GM18508 (cell line): ENCODE results near the gene GDAP2.

ENCODE experiments used
- ATAC-seq: cut with Tn5 transposase; IDR thresholded peaks from one replicate; pipeline ENCODE4 v1.9.1; 2021; ENCODE audit warnings: moderate number of reproducible peaks; ENCODE audit not compliant: insufficient read depth, unreplicated experiment

Gene GDAP2

DNA sequence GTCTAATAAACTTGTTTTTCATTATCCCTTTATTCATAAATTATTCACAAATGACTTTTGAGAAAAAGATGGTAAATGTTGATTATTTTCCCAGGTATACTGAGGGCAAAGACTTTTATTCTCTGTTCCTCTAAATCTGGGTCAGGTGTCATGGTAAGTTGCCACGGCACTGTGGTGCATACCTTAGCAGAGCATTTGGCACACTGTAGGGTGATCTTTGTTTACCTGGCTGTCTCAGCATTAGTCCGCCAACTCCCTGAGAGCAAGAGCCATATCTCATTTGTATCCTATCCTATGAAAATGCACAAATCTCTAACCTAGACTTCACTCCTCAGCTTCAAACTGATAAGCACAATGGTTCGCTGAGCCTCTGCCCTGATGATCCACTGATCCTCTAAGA lies 24.9 kb downstream of the GDAP2 start:
- no peak for ATAC-seq

DNA sequence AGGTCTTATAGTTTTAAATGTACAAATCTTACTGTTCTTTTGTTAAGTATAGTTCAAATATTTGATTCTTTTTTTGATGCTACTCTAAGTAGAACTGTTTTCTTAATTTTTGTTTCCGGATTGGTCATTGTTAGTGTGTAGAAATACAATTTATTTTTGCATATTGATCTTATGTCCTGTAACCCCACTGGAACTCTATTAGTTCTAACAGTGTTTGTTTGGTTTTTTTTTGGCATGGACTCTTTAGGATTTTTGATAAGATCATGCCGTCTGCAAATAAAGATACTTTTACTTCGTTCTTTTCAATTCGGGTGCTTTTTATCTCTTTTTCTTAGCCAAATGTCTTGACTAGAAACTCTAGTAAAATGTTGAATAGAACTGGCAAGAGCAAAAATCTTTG lies 26.5 kb downstream of the GDAP2 start:
- ATAC-seq = no peak

DNA sequence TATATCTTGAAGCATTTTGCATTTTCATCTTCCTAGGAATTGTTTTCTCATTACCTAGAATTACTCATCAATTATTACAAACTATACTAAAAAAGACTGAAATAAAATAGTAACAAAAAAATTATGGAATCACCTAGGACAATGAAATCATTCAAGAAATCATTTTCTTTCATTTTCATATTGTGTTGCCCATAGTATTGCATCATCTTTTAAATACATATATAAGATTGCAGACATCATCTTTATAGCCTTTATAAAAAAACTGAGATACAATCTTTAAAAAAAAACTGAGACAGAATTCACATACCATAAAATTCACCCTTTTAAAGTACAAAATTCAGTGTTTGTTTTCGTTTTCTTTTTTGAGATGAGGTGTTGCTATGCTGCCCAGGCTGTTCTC lies 29.6 kb downstream of the GDAP2 start:
- ATAC-seq = no peak

DNA sequence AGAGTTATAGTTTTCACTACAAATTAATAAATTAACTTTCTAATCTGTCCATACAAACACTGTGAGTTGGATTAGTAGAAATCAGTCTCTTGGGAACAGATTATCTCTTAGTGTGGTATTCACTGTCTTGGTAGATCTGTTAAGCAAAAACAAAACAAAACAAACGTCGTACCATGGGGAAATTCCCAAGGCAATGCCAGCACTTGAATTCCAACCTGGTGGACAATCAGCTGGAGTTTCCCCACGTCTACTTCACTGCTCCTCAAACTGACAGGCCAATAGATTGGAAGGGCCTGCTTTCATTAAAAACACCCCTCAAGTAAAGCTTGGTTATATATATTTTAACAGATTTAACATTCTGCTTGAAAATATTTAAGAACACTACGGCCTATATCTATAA lies 31.9 kb downstream of the GDAP2 start:
- no peak for ATAC-seq

DNA sequence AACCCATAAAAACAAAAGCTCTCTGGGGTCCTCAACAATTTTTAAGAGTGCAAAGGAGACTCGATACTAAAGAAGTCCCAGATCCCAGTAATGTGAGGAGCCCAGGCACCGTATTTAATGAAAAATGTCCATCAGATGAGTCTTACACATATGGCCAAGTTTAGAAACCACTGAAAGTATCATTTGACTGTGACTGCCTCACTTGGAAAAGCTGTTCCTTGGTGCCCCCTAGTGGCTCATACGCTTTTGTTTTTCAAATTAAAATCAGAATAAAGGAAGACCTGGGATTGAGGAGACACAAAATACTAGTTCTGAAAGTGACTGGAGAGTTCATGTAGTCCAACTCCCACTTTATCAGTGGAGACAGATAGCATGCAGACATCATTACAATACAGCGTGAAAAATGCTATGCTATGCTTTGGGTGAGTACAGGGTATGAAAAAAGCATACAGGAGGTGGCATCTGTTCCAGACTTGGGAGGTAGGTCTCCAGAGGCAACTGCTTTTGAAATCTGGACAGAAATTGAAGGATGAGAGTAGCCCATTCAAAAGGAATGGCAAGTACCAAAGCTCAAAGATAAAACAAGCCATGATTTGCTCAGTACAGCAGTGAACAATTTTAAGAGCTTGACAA lies 33.8 kb downstream of the GDAP2 start:
- ATAC-seq = peak; percentile 86

DNA sequence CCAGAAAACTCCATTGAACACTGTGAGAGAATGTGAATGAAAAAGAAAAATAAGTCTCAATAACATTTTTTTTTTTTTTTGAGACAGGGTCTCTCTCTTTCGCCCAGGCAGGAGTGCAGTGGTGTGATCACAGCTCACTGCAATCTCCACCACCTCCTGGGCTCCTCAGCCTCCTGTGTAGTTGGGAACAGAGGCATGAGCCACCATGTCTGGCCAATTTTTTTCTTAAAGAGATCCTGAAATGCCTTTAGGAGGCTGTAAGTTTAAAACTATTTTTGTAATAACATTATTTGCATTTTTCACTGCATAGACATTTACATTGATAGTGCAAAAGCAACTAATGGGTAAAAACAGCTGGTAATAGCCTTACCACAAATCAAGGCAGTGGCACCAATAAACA lies 35.3 kb downstream of the GDAP2 start:
- ATAC-seq = no peak

DNA sequence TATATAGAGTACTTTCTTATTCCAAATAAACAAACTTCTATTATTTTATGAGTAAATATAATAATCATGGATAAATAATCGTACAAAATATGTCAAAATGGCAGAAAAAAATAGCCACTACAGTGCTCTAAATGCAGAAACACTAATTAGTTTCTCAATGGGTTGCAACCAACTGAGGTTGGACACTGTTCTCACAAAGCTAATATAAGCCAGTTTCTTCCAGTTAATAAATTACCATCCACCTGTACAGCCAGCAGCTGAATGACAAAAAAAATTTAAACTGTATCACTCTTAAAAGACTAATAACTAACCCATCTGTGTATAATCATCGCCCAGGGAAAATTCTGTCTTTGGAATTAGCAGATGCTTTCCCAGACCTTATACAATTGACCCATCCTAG lies 36.9 kb downstream of the GDAP2 start:
- no peak for ATAC-seq

DNA sequence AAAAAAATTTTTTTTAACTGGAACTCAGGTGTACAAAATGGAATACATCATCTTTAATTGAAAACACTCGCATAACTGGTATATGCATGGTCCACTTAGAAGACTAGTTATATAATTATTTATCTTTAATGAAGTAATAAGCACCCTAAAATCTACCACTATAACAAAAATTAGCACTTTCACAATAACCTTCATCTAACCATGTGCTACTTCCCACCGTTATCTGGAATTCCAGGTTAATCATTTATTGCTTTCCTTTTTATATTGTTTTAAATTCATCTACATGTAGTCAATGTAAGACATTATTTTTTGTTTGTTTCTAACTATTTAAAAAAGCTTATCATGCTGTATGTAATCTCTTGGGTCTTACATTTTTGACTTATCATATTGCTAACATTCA lies 39.0 kb downstream of the GDAP2 start:
- no peak for ATAC-seq

DNA sequence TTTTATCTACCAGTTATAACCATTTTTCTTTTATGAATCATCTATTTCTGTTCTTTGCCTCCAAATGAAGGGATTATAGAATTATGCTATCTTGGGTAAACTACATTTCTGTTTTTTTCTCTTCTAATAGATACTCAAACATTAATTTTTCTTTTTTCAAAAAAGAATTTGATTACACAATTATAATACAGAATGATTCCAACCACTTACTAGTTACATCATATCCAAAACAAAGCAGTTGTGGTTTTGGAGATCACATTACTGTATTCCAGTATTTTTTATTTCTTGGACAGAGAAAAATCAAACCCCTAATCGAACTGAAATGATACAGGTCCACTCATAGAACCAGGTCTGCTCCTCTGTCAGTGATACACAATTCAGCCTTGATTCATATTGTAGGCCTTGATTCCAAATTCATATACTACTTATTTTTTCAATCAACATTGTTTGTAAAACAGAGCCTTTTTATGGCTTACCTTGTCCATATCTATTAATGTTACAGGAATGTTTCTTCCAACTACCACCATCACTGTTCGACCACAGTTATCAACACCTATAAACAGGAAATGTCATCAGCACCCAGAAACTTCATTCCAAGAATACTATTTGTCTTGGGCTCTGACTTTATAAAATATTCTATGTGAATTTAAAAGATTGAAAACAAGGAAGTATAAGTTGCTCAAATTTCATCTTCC lies 43.2 kb downstream of the GDAP2 start:
- no peak for ATAC-seq

DNA sequence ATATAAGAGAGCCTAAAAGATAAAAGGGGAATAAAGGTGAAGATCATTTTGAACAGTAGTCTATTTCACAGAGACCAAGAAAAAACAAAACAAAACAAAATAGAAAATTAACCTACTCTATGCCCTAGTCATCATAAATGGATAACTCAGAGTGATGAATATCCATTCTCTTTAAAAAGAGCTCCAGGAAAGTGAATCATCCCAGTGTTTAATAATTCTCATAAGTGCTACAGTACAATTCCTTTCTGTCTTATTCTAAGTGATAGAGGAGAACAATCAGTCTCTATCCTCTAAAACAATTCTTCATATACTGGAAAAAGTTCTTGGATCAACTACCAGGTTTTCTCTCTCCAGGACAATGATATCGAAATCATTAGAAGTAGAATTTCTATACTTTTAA lies 45.8 kb downstream of the GDAP2 start:
- no peak for ATAC-seq

DNA sequence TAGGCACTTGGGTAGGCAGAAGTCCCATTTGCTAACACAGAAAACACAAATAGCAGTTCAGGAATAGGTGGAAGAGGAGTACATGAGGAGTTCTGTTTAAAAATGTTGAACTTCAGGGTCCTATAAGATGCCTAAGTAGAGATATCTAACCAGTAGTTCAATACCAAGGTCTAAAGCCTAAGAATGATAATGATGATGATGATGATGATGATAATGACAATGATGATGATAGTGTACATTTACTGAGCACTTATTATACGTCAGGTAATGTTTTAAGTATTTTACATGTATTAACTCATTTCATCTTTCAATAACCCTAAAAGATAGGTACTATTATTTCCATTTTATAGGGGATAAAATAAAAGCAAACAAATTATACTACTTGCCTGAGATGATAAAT lies 50.1 kb downstream of the GDAP2 start:
- no peak for ATAC-seq

DNA sequence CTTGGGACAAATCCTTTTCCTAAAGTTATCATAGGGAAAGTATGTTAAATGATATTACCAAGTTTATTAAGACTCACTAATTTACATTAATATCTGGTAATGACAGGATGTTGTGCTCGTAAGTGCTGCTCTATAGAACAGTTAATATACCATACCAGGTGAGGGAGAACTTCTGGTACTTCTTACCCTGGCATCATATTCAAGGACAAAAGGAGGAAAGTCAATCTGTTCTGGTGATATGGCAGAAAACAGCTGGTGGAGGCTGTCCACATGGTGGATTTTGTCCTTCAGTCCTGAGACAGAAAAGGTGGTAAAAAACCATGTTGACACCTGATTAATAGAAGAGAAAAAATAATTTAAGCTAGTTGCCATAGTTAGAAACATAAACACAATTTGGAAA lies 51.6 kb downstream of the GDAP2 start:
- ATAC-seq = no peak

DNA sequence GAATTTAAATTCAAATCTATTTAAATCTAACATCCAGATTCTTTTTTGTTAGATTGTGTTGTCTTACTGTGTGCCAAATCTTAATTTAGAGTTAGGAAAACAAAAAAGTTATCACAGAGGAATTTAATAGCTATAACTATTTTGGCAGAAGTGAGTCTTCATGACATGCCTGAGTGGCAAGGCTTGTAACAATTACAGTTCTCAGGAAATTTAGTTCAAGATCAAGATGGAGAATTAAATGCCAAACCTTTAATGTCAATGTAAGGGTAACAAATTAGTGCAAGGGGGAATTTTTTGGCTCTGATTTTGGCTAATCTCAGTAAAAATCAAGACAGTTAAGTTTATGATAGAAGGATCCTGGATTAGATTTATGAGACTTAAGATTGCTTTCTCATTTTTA lies 58.4 kb downstream of the GDAP2 start:
- no peak for ATAC-seq

DNA sequence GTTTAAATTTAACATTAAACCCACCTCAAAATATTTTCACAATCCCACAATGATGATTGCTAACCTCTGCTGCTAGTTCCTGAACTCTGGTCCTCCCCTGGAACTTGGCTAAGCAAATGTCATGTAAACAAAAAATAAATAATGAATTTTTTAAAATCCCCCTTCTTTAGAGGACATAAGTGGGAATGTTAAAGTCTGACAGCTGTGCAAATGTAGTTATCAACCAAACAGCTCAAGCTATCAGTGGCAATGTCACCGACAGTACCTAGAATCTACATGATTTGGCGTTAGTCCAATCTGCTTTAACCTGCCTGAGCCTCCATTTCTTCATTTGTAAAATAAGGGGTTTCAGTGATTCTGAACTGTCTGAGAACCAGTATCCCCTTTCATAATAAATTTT lies 67.7 kb downstream of the GDAP2 start:
- no peak for ATAC-seq

DNA sequence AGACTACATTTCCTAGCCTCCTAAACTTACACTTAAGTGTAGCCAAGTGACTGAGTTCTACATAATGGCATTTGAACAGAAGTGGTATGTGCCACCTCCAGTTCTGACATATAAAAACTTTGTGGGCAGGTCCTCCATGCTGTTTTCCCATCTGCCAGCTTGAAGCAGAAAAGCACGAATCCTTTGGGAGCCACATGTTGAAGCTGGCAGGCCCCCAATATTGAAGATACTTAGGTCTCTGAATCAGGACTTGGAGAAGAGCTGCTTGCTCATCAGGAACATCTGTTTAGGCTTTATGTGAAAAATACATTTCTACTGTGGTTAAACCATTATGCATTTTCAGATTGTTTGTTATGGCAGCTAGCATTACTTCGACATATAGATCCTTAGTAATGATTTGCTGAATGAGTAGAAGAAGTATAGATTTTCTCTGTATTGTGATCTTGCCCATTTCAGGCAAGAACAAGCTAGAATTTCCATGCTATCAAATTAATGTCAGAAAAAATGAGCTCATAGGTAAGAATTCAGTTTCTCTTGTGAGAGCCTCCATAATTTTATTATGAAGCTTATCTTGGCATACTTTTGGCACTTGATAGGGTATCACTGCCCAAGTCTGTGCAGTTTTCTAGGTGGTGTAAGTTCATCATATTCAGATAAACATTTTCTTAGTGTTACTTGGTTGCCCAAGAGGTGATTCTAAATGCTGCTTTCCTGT lies 68.4 kb downstream of the GDAP2 start:
- ATAC-seq = no peak

DNA sequence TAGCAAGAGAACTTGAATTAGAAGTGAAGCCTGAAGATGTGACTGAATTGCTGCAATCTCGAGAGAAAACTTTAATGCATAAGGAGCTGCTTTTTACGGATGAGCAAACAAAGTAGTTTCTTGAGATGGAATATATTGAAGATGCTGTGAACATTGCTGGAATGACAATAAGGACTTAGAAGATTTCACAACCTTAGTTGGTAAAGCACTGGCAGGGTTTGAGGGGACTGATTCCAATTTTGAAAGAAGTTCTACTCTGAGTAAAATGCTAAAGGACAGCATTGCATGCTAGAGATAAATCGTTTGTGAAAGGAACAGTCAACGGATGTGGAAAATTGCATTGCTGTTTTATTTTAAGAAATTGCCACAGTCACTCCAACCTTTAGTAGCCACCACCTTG lies 69.5 kb downstream of the GDAP2 start:
- ATAC-seq = no peak

DNA sequence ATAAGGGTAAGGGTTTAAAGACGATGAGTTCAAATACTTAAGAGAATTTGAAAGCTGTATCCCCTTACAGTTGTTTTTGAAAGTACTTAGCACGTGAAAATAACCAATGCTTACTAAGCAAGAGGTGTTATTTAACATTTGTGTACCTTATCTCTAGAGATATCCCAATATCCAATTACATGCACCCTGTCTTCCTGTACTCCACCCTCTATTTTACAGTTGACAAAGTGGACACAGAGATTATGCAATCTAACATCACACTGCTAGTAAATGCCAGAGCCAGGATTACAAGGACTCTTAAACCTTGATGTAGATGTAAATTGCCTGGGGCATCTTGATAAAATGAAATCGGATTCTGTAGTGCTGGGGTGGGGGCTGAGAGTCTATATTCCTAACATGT lies 72.0 kb downstream of the GDAP2 start:
- no peak for ATAC-seq

DNA sequence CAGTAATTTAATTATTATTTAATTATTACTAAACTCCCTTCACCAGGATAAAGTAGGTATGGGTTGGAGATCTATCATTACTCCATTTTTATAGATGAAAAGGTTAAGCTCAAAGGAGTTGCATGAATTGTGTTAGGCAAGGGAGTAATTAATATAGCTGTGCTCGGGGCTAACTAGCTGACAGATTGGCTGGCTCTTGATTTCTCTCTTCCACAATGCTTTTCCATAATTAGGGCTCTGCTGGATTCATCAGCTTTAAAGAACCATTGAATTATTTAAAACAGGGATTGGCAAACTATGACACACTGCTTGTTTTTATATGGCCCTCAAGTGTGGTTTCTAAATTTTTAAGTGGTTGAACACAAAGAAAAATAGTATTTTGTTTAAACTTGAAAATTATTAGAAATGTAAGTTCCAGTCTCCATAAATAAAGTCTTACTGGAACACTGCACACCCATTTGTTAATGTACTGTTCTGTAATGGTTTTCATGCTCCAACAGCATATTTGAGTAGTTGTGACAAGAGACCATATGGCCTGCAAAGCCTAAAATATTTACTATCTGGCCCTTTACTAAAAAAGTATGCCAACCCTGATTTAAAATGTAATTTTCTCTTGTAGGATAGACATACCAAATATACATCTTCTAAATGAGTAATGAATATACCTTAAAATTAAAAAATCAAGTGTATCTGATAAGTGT lies 76.4 kb downstream of the GDAP2 start:
- ATAC-seq = no peak

DNA sequence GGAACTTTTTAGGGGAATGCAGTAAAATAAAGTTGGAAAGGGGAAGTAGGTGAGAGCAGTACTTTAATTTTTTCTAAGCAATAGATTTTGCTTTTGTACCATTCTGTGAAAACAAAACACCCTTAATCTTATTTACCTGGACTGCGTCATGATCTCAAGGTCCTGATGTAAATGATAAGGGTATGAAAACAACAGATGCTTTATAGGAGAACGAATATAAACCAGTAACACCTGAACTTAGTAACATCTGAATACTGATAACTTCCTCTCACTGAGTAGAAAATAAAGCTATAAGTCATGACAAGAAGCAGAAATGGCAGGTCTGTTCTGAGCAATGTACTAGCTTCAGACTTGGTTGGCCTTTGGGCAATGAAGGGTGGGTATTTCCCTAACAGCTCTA lies 77.7 kb downstream of the GDAP2 start:
- ATAC-seq = no peak

DNA sequence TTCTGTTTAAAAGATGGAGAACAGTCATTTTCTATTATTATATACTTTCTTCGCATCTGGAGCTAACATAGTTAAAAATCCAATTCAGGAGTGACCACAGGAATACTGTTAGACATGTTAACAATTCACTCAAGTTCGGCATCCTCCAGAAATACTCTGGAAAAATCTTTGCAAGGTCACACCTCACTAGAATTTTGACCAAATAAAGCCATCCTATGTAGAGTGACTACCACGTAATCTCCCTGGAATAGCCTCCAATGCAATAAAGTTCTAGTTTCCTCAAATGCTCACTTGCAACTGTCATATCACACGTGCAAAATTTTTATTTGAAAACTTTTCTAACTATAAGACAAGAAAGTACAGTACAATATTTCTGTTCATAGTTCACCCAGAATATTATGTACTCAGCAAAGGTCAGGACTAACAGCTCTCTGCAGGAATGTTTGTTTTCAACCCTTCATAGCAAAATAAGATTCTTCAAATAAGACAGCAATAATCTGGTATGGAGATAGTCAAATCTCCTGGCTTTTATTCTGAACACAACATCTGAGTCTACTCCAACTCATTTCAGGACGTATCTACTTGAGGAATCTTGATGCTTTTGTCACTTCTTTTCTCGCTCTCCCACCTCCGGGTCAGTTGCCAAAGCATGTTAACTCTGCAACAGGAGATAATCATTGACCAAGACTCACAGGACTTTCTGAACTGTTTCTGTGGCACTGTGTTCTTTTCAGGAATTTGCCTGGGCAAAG lies 82.6 kb downstream of the GDAP2 start:
- no peak for ATAC-seq
